GM19372 (cell line): ENCODE measurements around the gene BCKDHB.
"Not testable (repeated sequence)": the region's sequence is repeated elsewhere in the genome, so short reads cannot be mapped to it uniquely, and the experiment has no call there.

Source experiments
- ATAC-seq: cut with Tn5 transposase; IDR thresholded peaks from one replicate; pipeline ENCODE4 v1.9.1; 2021; ENCODE audit warnings: mild to moderate bottlenecking, low read depth, moderate library complexity; ENCODE audit not compliant: unreplicated experiment

The BCKDHB gene

DNA sequence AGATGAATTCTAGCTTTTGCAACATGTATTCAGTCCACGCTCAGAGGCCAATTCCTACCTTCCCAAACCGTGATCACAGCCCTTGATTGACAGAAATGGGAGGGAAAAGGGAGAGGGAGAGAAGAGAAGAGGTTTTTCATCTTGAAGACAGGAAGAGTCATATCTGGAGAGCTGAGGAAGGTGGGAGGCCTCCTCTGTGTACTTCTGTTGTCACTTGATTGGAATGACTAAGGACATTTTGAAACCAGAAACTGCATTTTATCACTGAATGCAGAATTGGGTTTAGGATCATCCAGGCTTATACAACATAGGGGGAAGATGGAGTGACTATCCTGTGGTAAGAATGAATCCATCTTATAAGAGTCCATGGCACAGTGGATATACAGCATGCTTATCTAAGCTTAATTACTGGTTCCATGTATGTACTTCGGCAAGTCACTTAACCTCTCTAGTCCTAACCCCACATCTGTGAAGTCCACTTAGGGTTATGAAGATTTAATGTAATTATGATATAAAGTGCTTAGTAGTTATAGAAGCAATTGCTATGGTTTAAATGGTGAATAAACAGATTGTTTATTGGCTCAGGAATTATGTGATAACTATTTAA is 144.0 kb downstream of the BCKDHB start:
- ATAC-seq: no peak

DNA sequence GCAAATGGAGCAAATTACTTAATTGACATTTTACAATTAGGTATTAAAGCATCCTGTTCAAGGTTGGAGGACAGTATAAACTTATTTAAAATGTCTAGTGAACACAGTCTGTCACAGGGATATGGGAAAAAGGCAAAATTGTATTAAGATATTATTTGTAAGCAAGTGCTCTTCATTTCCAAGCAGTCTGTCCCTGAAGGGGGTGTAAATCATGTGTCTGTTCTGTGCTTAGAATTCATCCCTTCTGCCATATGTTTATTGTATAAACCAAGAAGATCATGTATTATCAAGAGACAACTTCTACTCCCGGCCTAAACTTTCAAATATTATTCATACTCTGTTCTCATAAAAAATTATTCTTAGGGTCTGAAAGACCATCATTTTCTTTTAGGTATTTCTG is 144.8 kb downstream of the BCKDHB start:
- no peak for ATAC-seq

DNA sequence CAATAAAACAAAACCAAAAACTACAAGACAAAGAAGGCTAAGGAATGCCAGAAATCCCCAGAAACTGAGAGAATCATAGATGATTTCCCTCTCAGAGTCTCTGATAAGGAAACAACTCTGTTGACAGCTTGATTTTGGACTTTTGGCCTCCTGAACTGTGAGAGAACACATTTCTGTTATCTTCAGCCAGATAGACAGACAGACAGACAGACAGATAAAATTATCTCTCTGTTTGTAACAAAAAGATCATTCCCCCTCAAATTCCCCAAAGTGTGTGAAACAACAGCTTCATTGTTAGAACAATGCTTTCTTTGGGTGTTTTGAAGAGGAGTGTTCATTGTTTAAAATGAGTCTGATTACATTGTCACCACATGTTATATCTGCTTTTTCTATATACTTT is 148.2 kb downstream of the BCKDHB start:
- no peak for ATAC-seq

DNA sequence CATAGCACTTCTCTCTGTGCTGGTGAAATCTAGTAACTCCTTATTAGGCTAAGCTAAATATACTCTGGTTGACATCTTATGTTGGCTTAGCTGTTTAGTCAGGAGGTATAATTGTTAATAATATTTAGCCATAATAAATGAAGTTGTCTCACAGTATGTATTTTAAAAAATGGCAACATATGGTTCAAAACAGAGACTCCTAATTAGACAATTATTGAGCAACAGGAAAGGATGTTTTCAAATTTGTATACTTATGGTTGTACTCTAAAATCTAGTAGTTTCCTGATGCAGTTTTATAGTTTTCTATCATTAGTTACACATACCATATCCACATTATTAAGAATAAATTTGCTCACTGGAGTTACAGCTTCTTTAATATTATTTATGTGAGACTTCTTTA is 150.2 kb downstream of the BCKDHB start:
- ATAC-seq: no peak

DNA sequence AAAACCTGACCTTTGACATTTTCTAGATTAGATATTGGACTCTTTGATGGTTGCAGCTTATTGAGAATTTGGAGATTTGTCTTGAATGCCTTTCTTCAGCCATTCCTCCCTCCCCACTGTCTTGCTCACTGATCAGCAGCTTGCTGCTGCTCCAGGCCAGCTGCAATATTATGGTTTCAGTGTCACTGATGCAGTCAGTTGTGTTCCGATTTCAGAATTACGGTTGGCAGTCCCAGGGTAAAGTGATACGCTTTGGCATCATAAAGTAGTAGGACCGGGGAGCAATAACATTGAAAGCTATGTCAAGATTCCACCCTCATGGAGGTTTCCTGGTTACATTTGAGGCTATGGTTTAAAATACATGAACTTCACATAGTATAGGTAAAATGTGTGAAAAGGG is 152.6 kb downstream of the BCKDHB start:
- no peak for ATAC-seq

DNA sequence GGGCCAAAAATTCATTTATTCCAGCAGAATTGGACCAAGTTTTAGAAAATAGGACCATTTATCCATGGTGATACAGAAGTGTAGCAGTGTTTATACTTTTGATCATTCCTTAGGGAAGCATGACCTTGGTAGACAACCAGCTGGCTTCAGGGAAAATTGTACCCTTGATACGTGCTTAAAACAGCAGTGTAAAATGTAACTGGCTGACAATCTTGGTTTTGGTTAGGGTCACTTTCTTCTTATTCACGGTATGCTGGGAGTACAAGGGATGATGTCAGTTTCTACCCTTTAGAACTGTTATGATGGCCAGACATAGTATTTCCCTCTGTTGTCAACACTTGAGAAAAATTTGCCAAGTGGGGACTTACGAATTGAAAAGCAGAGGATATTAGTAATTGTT is 157.1 kb downstream of the BCKDHB start:
- ATAC-seq: no peak

DNA sequence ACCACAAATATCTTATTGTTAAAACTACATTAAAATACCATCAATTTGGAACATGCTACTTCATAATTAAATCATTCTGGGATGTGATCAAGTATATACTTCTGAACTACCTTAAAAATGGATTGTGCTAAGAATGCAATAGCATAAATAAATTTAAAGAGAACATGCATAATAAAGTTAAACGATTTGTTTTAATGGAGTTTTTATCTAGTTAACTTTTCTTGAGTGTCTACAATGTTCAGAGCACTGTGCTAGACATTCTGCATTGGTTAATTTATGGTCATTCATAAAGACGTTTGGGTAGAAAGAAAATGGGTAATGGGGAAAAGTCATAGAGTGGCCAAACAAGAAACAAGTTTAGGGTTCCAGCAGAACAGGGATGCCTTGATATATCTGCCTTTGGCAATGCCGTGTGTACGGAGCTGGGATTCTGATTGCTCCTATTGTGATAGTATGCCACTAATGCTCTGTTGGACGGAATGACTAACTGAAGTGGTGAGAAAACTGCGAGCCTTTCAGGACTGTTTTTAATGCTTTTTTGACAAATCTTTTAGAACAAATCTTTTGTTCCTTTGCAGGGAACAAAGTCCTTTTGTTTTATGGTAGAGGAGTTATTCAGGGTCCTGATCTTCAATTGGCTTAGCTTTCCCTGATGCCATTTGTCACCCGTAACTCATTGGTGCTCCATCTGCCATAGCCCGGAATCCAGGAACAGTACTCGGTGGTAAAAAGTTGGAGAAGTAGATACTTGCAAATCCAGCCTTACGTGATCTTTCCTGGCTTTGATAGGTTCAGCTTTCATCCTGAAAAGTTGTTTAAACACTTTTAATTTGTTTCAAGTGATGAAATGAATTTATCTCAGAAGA is 162.6 kb downstream of the BCKDHB start:
- ATAC-seq: no peak

DNA sequence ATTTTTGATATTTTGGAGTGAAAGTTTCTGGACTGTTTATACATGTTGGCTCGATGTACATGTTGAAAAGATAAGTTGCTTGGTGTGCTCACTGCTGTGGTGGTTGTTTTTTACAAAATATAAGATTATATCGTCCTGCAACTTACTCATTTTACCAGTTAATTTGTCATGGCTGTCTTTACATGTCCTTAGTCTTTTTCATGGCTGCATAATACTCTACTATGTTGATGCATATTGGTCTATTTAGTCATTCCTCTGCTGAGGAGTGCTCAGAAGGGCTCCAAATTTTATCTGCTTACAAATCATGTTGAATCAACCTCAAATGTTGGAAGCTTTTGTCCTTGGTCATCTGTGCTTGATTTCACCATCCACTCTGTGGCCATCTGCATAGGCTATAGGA is 164.6 kb downstream of the BCKDHB start:
- ATAC-seq: no peak

DNA sequence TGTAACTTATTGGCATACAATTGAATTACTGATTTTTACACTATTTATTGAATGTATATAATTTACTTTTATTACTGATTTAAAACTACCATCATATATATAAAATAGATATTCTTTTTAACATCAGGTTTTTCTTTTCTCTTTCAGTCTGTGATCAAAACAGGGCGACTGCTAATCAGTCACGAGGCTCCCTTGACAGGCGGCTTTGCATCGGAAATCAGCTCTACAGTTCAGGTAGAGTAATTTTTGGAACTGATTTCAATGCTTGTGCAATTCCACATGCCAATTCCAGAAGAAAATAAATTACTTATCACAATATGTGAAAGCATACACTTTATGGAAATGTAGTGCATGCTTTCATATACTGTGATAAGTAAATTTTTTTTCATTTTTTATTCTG is 166.5 kb downstream of the BCKDHB start:
- no peak for ATAC-seq

DNA sequence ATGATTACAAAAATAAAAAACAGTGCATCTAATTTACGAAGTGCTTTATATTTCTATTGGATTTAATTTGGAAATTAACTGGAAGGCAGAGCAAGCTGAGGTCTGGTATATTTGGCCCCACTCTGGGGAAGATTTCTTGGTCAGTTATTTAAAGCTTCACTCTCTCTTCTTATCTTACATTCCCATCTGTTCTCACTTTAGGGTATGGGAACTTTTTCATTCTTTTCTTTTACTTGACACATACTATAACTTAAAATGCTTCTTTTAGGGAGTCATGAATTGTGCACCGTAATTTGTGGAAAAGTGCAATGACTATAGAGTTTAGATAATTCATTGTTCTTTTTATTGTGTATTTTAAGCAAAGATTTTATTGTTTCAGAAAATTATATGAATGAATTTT is 170.4 kb downstream of the BCKDHB start:
- ATAC-seq: no peak

DNA sequence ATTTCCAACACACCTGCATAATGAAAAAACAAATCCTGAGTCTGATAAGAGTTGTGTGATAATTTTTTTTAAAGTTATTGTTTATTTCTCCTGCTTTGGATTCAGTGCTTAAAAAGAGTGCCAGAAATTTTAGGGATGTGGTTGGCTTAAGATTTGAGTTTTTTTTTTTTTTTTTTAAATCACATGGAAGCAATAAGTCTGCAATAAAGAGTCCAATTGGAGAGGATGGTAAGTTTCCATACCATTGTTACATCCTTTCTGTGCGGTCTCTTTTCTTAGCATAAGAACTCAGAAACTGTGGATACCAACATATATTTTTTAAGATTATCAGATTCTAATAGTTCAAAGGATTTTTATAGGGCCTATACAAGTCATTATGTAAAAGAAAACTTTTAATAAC is 171.0 kb downstream of the BCKDHB start:
- no peak for ATAC-seq

DNA sequence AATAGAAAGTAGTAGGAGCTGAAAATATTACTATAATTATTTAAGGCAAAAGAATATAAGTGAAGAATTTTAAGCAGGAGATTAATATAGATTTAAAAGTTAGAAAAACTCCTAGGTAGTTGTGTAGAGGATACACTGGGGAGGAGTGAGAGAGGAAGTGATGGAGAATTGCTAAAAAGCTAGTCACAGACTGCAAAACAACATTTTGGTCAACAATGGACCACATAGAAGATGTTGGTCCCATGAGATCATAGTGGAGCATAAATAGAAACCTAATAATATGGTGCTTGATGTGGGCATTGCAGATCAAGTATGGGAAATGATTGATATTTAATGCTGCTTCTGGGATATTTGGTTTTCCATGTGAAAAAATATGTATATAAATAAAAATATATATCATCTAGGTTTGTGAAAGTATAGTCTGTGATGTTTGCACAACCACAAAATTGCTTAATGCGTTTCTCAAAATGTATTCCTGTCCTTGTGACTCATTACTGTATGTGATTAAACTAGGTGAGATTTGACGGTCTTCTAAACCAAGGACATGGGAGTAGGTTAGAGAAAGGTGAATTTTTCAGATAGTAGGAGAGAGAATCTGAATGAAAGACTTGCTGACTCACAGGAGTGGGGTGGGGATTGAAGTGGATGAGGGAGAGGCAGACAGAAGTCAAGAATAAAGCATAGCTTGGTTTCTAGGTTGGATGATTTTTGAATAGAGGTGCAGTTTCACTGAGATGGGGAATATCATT is 174.0 kb downstream of the BCKDHB start:
- no peak for ATAC-seq

DNA sequence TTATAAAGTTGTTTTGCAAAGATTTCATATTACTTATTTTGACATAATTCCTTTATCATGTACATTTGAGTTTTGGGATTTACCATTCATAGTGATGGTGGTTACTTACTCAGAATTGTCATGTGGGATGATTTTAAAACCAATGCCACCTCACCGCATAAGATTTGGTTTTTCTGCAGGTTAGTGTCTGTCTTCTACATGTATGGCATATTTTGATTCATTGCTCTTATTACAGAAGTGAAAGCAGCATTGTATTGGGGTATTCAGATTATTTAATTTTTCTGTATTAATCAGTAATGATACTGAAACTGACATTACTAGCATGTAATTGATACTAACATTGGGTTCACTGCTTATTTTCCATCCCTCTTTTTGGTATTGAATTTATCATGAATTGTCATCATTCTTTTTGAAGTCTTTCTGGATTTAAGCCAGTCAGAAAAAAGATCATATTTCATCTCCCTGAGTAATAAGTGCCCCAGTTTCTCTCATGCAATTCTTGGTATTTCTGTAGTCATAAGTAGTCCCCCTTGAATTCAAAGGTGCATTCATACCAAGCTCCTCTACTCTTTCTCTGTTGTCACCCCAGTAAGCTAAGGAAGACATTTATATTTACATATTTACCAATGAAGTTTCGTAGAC is 176.6 kb downstream of the BCKDHB start:
- no peak for ATAC-seq

DNA sequence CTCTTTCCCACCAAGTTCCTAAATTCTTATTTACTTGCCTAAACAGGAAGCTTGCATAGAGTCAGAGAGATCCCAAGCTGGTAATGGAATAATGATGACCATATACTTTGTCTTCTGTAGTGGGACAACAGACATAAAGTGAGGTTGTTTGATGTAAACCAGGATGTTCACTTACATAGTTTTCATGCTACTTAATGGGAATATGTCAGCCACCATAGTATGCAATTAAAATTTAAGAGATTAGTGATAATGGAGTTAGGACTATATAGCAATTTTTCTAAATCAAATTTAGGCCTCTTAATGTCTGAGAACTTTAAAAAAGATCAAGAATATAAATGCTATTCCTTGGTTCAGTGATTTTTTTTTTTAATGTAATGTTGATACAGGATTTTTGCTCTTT is 180.6 kb downstream of the BCKDHB start:
- ATAC-seq: no peak

DNA sequence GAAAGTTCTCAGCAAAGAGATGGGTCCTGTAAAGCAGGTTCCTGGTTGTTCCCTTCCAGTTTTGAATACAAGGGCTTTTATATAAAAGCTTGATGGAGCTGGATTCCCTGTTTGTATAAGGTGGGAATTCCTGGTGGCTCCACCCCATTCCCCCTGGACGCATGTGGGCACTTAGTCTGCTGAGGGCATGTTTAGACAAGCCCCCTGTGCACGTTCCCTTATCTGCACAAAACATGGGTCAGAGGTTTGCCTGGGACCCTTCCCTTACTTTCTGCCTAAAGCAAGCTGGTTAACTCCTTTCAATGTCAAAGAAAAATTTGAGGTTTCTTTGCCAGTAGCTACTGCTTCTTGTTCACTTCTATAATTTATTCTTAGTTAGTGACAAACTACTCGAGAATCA is 181.1 kb downstream of the BCKDHB start:
- ATAC-seq: no peak

DNA sequence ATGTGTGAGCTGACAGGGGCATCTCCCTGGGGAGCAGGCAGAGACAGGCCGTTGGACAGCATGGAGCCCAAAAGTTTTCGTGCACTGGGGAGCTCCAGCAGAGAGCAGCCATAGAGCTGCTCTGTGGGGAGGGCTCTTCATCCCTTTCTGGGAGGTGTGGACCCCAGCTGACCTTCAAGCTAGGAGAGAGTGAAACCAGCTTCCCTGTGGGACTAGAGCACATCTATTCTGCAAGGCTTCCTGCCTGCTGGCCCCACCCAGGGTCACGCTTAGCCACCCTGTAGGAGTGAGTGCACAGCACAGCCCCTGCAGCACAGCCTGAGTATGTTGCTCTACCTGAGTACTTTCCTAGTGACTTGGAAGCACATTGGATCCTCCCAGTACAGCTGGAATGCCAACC is 183.3 kb downstream of the BCKDHB start:
- ATAC-seq: no peak

DNA sequence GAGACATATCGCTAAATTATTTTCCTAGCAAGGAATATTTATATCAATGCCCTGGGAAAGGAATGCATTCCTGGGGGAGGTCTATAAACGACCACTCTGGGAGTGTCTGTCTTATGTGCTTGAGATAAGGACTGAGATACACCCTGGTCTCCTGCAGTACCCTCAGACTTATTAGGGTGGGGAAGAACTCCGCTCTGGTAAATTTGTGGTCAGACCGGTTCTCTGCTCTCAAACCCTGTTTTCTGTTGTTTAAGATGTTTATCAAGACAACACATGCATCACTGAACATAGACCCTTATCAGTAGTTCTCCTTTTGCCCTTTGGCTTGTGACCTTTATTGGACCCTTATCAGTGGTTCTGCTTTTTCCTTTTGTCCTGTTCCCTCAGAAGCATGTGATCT is 188.1 kb downstream of the BCKDHB start:
- ATAC-seq: not testable (repeated sequence)

DNA sequence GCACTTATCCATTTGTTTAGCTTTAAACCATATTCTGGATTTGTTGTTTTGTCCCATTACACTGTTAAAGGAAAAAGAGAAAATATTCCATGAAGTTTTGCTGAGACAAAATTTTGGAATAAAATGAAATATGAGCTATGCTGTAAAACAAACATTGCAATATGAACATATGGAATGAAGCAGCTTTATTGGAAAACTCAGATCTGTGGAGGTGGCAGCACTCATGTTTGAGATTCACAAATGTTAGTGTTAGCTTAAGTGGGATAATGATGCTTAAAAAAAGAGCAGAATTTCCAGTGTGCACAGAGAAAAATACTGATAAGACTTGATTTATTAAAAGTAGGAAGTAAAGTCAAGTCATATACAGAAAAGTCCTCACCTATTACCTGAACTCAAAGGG is 196.2 kb downstream of the BCKDHB start:
- no peak for ATAC-seq

DNA sequence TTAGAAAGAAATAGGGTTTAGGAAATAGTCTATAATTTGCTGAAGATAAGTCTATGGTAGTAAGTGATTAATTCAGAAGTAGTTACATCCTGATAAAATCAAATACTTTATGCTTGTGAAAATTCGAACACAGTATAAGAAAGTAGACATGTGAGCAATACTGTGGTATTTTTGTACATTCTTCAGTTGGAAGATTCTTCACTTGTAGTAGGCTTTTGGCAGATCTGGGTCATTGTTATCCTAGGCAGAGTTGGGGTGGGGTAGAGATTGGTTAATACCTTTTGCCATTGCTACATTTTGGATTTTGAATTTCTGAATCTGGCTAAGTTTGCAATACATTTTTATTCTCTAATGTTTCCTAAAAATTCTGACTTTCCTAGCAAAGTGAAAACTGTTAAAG is 197.5 kb downstream of the BCKDHB start:
- no peak for ATAC-seq

DNA sequence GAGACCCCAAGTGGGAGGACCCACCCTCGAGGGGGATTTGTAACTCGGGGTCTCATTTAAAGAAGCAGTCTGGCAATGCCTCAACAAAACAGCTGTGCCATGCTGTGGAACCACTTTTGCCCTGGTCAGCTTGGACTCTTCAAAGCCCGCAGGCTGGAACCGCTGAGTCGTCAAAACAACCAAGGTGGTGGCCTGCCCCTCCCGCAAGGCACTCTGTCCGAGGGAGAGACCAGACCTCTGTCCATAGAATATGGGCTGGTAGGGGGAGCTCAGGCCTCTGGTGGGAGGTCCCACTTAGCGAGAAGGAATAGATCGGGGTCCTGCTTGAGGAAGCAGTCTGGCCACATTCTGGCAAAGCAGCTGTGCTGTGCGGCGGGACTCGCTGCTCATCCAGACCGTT is 208.1 kb downstream of the BCKDHB start:
- ATAC-seq: no peak

DNA sequence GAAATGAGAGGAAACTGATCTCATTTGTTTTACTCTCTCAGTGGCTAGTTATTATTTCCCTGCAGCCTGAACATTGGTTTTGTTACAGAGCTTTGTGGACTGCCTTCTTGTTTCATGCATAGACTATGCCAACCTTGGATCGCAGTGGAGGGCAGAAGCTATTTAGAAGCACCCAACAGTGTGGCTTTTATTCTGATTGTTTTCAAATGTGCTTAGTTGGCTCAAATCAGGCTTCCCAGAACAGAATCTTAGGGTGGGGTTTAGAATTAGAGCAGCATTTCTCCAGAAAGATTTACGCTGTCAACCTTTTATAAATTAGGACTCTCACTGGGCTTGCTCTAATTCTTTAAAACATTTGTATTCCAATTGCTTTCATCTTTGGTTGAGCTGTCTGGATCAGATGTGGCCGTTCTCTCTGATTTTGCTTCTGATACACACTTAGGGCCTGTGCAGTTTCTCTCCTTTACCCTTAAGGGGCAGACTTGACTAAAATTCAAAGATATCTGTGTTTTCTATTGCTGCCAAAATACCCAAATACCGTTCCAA is 210.3 kb downstream of the BCKDHB start:
- ATAC-seq: no peak
